Hematopoietic multipotent progenitor cell (in vitro differentiated cells): ENCODE results near the gene SLX4. TPM values are rescaled to one million over a fixed set of nuclear protein-coding genes. Genes with fewer than 3 reads are reported as not detected.
"Not testable (repeated sequence)": the region's sequence is repeated elsewhere in the genome, so short reads cannot be mapped to it uniquely, and the experiment has no call there.

Experiments
- DNase-seq, 3 donors: peaks; one replicate each; pipeline ENCODE4 v3.0.0-alpha.2; 2011 to 2015; ENCODE audit warnings: low read depth in 2 of 3, low spot score in 2 of 3
- total RNA-seq: library from RNA; depleted of rRNA; stranded (reverse); fragments of >200 nt; gene quantifications from one replicate; pipeline ENCODE4 v1.2.3, GENCODE V29; 2012

Gene SLX4
- total RNA-seq, 1 donor: 2.7 TPM

GRCh38 chr16:3641801-3642396 lies 30.5 kb upstream of the SLX4 start:
- DNase-seq: no peak

- DNase-seq: no peak
Observed at GRCh38 chr16:3640632-3641501, 29.5 kb upstream of the SLX4 start.

GRCh38 chr16:3640207-3640606 lies 28.8 kb upstream of the SLX4 start:
- no peak for DNase-seq

- DNase-seq: no peak
Observed at GRCh38 chr16:3638916-3639644, 27.7 kb upstream of the SLX4 start.

GRCh38 chr16:3637371-3637923 lies 26.0 kb upstream of the SLX4 start:
- DNase-seq: peak in 2 of 3 donors; percentile 24 to 61

GRCh38 chr16:3625911-3626732 lies 14.7 kb upstream of the SLX4 start:
- DNase-seq: peak in 2 of 3 donors; percentile 26 to 51

- DNase-seq: no peak
Observed at GRCh38 chr16:3625331-3625730, 13.9 kb upstream of the SLX4 start.

- no peak for DNase-seq
Observed at GRCh38 chr16:3623642-3624041, 12.2 kb upstream of the SLX4 start.

- DNase-seq: peak in 1 of 3 donors; percentile 24
Observed at GRCh38 chr16:3618769-3619141, 7.3 kb upstream of the SLX4 start.

- DNase-seq: no peak
Observed at GRCh38 chr16:3612510-3613466, 1.4 kb upstream of the SLX4 start.

GRCh38 chr16:3610698-3611145 lies 684 bp downstream of the SLX4 start:
- no peak for DNase-seq

GRCh38 chr16:3609895-3610697 lies 1.3 kb downstream of the SLX4 start:
- peak in 1 of 3 donors; percentile 17 for DNase-seq

GRCh38 chr16:3608976-3609375 lies 2.4 kb downstream of the SLX4 start:
- not testable (repeated sequence) for DNase-seq

- DNase-seq: no peak
Observed at GRCh38 chr16:3608069-3608468, 3.3 kb downstream of the SLX4 start.

- DNase-seq: no peak
Observed at GRCh38 chr16:3607634-3608033, 3.8 kb downstream of the SLX4 start.

- DNase-seq: no peak
Observed at GRCh38 chr16:3607161-3607560, 4.2 kb downstream of the SLX4 start.

GRCh38 chr16:3606441-3606840 lies 5.0 kb downstream of the SLX4 start:
- no peak for DNase-seq

GRCh38 chr16:3602320-3602653 lies 9.1 kb downstream of the SLX4 start:
- DNase-seq: no peak
